BE2C (cell line): ENCODE data around the gene WT1.

Experiments
- DNase-seq: peaks from one replicate; pipeline ENCODE4 v3.0.0-alpha.2; 2020
- H3K27me3 ChIP-seq: fragments of 250-450 bp; sonication (Bioruptor Pico); 2 replicates; pipeline ENCODE4 v1.5.1; 2020; ENCODE audit warnings: mild to moderate bottlenecking
- H3K36me3 ChIP-seq: fragments of 250-450 bp; sonication (Bioruptor Pico); 2 replicates; pipeline ENCODE4 v1.5.1; 2020; ENCODE audit warnings: mild to moderate bottlenecking
- H3K4me1 ChIP-seq: fragments of 250-450 bp; sonication (Bioruptor Pico); 2 replicates; pipeline ENCODE4 v1.5.1; 2020
- H3K4me3 ChIP-seq: 2 replicates; pipeline ENCODE4 v1.5.1; 2011; ENCODE audit warnings: low read depth, low read length
- H3K9me3 ChIP-seq: fragments of 250-450 bp; sonication (Bioruptor Pico); 2 replicates; pipeline ENCODE4 v1.5.1; 2020
- TF ChIP-seq, protein P1 (sequence below): IDR thresholded peaks from 2 replicates; pipeline ENCODE4 v1.5.1; 2012; ENCODE audit warnings: mild to moderate bottlenecking, low read depth, low read length

The WT1 gene

DNA sequence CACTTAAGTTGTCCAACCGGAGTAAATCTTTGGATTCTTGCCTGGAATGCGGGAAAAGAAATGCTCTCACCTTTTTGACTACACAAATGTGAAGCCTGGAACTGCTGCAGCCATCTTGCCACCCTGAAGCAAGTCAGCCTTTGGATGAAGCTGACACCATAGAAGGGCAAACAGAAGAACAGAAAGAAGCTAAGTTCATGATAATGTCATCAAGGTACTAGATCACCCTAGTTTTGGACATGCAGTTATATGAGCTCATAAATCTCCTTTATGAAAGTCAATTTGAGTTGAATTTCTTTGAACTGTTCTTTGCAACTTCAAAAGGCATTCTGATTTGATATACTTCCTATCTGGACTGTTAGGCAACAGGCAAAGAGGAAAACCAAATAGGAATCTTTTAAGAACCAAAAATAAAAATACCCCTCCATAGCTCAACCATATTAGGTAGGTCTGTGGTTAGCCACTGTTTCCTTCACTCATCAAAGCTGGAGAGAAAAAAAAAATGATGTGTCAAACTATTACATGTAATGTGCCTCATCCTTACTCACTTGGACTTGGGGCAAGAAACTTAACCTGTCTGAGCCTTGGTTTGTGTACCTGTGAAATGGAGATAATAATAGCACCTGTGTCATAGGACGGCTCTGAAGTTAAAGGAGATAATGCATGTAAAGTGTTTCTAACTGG is 91.9 kb downstream of the WT1 start:
- no peaks in the 10 kb centered on the region for H3K27me3 ChIP-seq
- no peak for DNase-seq
- H3K4me3 ChIP-seq: no peak overlapping the region
- no peaks in the 10 kb centered on the region for H3K36me3 ChIP-seq
- H3K9me3 ChIP-seq: no peaks in the 10 kb centered on the region
- no peaks in the 10 kb centered on the region for H3K4me1 ChIP-seq
- TF ChIP-seq, protein P1, sequence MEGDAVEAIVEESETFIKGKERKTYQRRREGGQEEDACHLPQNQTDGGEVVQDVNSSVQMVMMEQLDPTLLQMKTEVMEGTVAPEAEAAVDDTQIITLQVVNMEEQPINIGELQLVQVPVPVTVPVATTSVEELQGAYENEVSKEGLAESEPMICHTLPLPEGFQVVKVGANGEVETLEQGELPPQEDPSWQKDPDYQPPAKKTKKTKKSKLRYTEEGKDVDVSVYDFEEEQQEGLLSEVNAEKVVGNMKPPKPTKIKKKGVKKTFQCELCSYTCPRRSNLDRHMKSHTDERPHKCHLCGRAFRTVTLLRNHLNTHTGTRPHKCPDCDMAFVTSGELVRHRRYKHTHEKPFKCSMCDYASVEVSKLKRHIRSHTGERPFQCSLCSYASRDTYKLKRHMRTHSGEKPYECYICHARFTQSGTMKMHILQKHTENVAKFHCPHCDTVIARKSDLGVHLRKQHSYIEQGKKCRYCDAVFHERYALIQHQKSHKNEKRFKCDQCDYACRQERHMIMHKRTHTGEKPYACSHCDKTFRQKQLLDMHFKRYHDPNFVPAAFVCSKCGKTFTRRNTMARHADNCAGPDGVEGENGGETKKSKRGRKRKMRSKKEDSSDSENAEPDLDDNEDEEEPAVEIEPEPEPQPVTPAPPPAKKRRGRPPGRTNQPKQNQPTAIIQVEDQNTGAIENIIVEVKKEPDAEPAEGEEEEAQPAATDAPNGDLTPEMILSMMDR: no peak

DNA sequence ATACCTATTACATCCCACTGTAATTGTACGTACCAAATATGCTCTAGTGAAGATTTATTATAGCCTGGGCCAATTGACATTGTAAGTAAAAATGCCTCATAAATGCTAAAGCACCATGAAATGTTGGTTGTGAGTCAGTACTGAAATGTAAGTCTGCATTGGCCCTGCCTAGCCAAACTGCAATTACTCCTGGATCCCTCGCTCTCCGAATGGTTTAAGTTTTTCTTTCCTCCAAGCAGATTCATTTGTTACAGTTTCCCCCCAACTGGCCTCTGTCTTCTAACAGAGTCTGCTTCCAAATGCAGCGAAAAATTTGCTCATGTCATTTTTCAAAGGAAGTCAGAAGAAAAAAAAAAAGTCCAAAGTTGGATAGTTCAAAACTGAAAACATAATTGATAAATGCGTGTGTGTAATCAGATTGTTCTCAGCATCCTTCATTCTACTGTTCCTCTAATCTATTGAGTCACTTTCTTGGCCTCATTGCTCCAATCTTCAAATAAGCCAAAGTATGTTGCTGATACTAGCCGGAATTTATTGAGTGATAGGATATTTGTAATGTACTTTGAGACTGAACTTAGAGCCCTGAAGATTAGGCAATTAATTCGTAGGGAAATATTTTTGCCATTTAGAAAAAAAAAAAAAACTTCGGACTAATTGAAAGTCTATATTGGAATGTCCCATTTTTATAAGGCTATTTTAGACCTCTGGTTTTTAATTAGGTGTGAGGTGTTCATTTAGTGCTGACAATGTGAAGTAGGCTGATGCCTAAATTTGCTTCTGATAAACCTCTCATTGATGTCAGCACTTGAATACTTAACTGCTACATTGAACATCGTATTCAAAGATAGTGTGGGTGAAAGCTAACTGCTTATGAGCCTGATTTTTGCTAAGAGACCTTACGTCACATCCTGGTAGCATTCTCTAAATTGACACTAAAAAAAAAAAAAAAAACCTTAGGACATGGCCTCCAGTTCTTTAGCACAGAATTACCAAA is 93.4 kb downstream of the WT1 start:
- DNase-seq: no peak
- Histone ChIP-seq H3K9me3 (no peaks in the 10 kb centered on the region), H3K27me3 (no peaks in the 10 kb centered on the region), H3K4me3 (no peak overlapping the region), H3K4me1 (no peaks in the 10 kb centered on the region), H3K36me3 (no peaks in the 10 kb centered on the region)
- TF ChIP-seq, protein P1: no peak

- no peak for DNase-seq
- H3K27me3 ChIP-seq: no peaks in the 10 kb centered on the region
- TF ChIP-seq, protein P1: no peak
- H3K4me3 ChIP-seq: no peak overlapping the region
- no peaks in the 10 kb centered on the region for H3K4me1 ChIP-seq
- H3K9me3 ChIP-seq: no peaks in the 10 kb centered on the region
- no peaks in the 10 kb centered on the region for H3K36me3 ChIP-seq
These were observed 95.2 kb downstream of the WT1 start for GRCh38 chr11:32340181-32340580.
